ENCODE results near the gene REL. TPM values are rescaled to one million over a fixed set of nuclear protein-coding genes. Genes with fewer than 3 reads are reported as not detected.

REL gene
- 146 TPM for total RNA-seq
- polyA plus RNA-seq: 10 to 100 TPM; 14.6 to 16.0 (median 15.6) TPM

- peaks cover 0 to 3% (median 0%) of the 10 kb centered on the region in 7 donors for H3K9me3 Mint-ChIP-seq
- Histone ChIP-seq H3K4me3 (ENCODE audit: low read depth, low read length) (peak within 1 kb of the TSS; percentile 98), H3K4me1 (ENCODE audit: control insufficient read depth, insufficient read depth, low read length, poor library complexity, severe bottlenecking) (peaks cover 35% of the 10 kb centered on the region), H3K36me3 (ENCODE audit: control insufficient read depth, insufficient read depth, low read length) (no peaks in the 10 kb centered on the region), H3K27ac (ENCODE audit: insufficient read depth, low read length, poor library complexity, severe bottlenecking) (peak within 1 kb of the TSS; percentile 100), H3K9me3 (ENCODE audit: control insufficient read depth in 2 of 2, low read length in 2 of 2) (no peaks in the 10 kb centered on the region), H3K27me3 (ENCODE audit: control insufficient read depth, insufficient read depth, low read length) (no peaks in the 10 kb centered on the region)
- no peaks in the 10 kb centered on the region for H3K27me3 Mint-ChIP-seq
- no peaks in the 10 kb centered on the region for H3K36me3 Mint-ChIP-seq
- ATAC-seq (ENCODE audit: low read depth in 2 of 2) (peak; percentile 83 to 90), DNase-seq (peak; percentile 87 to 92 (median 89))
- H3K4me3 Mint-ChIP-seq: peak within 1 kb of the TSS; percentile 96 to 100 (median 100)
- H3K4me1 Mint-ChIP-seq: peaks cover 19 to 37% (median 30%) of the 10 kb centered on the region in 4 donors
- peak within 1 kb of the TSS; percentile 98 to 100 (median 99) for H3K27ac Mint-ChIP-seq
These were observed at the start of gene REL for GRCh38 chr2:60881047-60881932. Gene REL, plus strand, starts transcription at chr2:60881574. Its CDS starts 267 bp downstream, at chr2:60881841.

GRCh38 chr2:60831921-60832320 is 49.5 kb upstream of the REL start:
- no peak overlapping the region for H3K4me3 ChIP-seq (ENCODE audit: low read depth, low read length)
- no peaks in the 10 kb centered on the region for H3K27me3 ChIP-seq (ENCODE audit: control insufficient read depth, insufficient read depth, low read length)
- no peaks in the 10 kb centered on the region for H3K4me1 ChIP-seq (ENCODE audit: control insufficient read depth, insufficient read depth, low read length, poor library complexity, severe bottlenecking)
- Mint-ChIP-seq H3K27me3 (peaks cover 9% of the 10 kb centered on the region), H3K27ac (no peak overlapping the region), H3K4me3 (no peak overlapping the region), H3K36me3 (no peaks in the 10 kb centered on the region), H3K4me1 (peaks cover 0 to 4% (median 2%) of the 10 kb centered on the region in 4 donors), H3K9me3 (peaks cover 0 to 3% (median 0%) of the 10 kb centered on the region in 7 donors)
- DNase-seq (no peak), ATAC-seq (ENCODE audit: low read depth in 2 of 2) (no peak)
- H3K36me3 ChIP-seq (ENCODE audit: control insufficient read depth, insufficient read depth, low read length): no peaks in the 10 kb centered on the region
- H3K27ac ChIP-seq (ENCODE audit: insufficient read depth, low read length, poor library complexity, severe bottlenecking): no peak overlapping the region
- no peaks in the 10 kb centered on the region for H3K9me3 ChIP-seq (ENCODE audit: control insufficient read depth in 2 of 2, low read length in 2 of 2)

- Mint-ChIP-seq H3K4me1 (peaks cover 0 to 4% (median 0%) of the 10 kb centered on the region in 4 donors), H3K27me3 (peaks cover 9% of the 10 kb centered on the region), H3K36me3 (no peaks in the 10 kb centered on the region), H3K27ac (no peak overlapping the region), H3K4me3 (no peak overlapping the region), H3K9me3 (peaks cover 0 to 3% (median 0%) of the 10 kb centered on the region in 7 donors)
- Histone ChIP-seq H3K4me3 (ENCODE audit: low read depth, low read length) (no peak overlapping the region), H3K4me1 (ENCODE audit: control insufficient read depth, insufficient read depth, low read length, poor library complexity, severe bottlenecking) (no peaks in the 10 kb centered on the region), H3K27me3 (ENCODE audit: control insufficient read depth, insufficient read depth, low read length) (no peaks in the 10 kb centered on the region), H3K9me3 (ENCODE audit: control insufficient read depth in 2 of 2, low read length in 2 of 2) (no peaks in the 10 kb centered on the region), H3K27ac (ENCODE audit: insufficient read depth, low read length, poor library complexity, severe bottlenecking) (no peak overlapping the region), H3K36me3 (ENCODE audit: control insufficient read depth, insufficient read depth, low read length) (no peaks in the 10 kb centered on the region)
- DNase-seq: no peak
- no peak for ATAC-seq (ENCODE audit: low read depth in 2 of 2)
These were observed 48.8 kb upstream of the REL start for GRCh38 chr2:60832621-60833020.

- H3K36me3 ChIP-seq (ENCODE audit: control insufficient read depth, insufficient read depth, low read length): no peaks in the 10 kb centered on the region
- no peak overlapping the region for H3K4me3 ChIP-seq (ENCODE audit: low read depth, low read length)
- Mint-ChIP-seq H3K27me3 (peaks cover 9% of the 10 kb centered on the region), H3K4me1 (peaks cover 0 to 4% (median under 1%) of the 10 kb centered on the region in 4 donors), H3K9me3 (peaks cover 0 to 3% (median 0%) of the 10 kb centered on the region in 7 donors), H3K27ac (no peak overlapping the region), H3K4me3 (no peak overlapping the region), H3K36me3 (no peaks in the 10 kb centered on the region)
- DNase-seq (no peak), ATAC-seq (ENCODE audit: low read depth in 2 of 2) (peak in 1 of 2 donors; percentile 31)
- H3K27me3 ChIP-seq (ENCODE audit: control insufficient read depth, insufficient read depth, low read length): no peaks in the 10 kb centered on the region
- no peaks in the 10 kb centered on the region for H3K9me3 ChIP-seq (ENCODE audit: control insufficient read depth in 2 of 2, low read length in 2 of 2)
- H3K4me1 ChIP-seq (ENCODE audit: control insufficient read depth, insufficient read depth, low read length, poor library complexity, severe bottlenecking): no peaks in the 10 kb centered on the region
- H3K27ac ChIP-seq (ENCODE audit: insufficient read depth, low read length, poor library complexity, severe bottlenecking): no peak overlapping the region
These were observed 47.1 kb upstream of the REL start for GRCh38 chr2:60834270-60834717.

GRCh38 chr2:60836491-60836890 is 44.9 kb upstream of the REL start:
- peaks cover 9 to 16% (median 12%) of the 10 kb centered on the region in 4 donors for H3K4me1 Mint-ChIP-seq
- Histone ChIP-seq H3K4me3 (ENCODE audit: low read depth, low read length) (no peak overlapping the region), H3K9me3 (ENCODE audit: control insufficient read depth in 2 of 2, low read length in 2 of 2) (no peaks in the 10 kb centered on the region), H3K36me3 (ENCODE audit: control insufficient read depth, insufficient read depth, low read length) (no peaks in the 10 kb centered on the region), H3K4me1 (ENCODE audit: control insufficient read depth, insufficient read depth, low read length, poor library complexity, severe bottlenecking) (peaks cover 4% of the 10 kb centered on the region), H3K27ac (ENCODE audit: insufficient read depth, low read length, poor library complexity, severe bottlenecking) (no peak overlapping the region), H3K27me3 (ENCODE audit: control insufficient read depth, insufficient read depth, low read length) (no peaks in the 10 kb centered on the region)
- ATAC-seq (ENCODE audit: low read depth in 2 of 2) (no peak), DNase-seq (no peak)
- no peak overlapping the region for H3K4me3 Mint-ChIP-seq
- H3K27ac Mint-ChIP-seq: no peak overlapping the region
- peaks cover 0 to 4% (median 0%) of the 10 kb centered on the region in 7 donors for H3K9me3 Mint-ChIP-seq
- H3K36me3 Mint-ChIP-seq: no peaks in the 10 kb centered on the region
- peaks cover 5% of the 10 kb centered on the region for H3K27me3 Mint-ChIP-seq

GRCh38 chr2:60837123-60837522 is 44.3 kb upstream of the REL start:
- peaks cover 5% of the 10 kb centered on the region for H3K27me3 Mint-ChIP-seq
- peaks cover 0 to 4% (median 0%) of the 10 kb centered on the region in 7 donors for H3K9me3 Mint-ChIP-seq
- peaks cover 9 to 17% (median 12%) of the 10 kb centered on the region in 4 donors for H3K4me1 Mint-ChIP-seq
- ATAC-seq (ENCODE audit: low read depth in 2 of 2) (no peak), DNase-seq (no peak)
- Histone ChIP-seq H3K4me3 (ENCODE audit: low read depth, low read length) (no peak overlapping the region), H3K27me3 (ENCODE audit: control insufficient read depth, insufficient read depth, low read length) (no peaks in the 10 kb centered on the region), H3K36me3 (ENCODE audit: control insufficient read depth, insufficient read depth, low read length) (no peaks in the 10 kb centered on the region), H3K4me1 (ENCODE audit: control insufficient read depth, insufficient read depth, low read length, poor library complexity, severe bottlenecking) (peaks cover 4% of the 10 kb centered on the region), H3K9me3 (ENCODE audit: control insufficient read depth in 2 of 2, low read length in 2 of 2) (no peaks in the 10 kb centered on the region), H3K27ac (ENCODE audit: insufficient read depth, low read length, poor library complexity, severe bottlenecking) (no peak overlapping the region)
- H3K27ac Mint-ChIP-seq: no peak overlapping the region
- H3K4me3 Mint-ChIP-seq: no peak overlapping the region
- H3K36me3 Mint-ChIP-seq: no peaks in the 10 kb centered on the region

GRCh38 chr2:60838481-60838880 is 42.9 kb upstream of the REL start:
- H3K36me3 ChIP-seq (ENCODE audit: control insufficient read depth, insufficient read depth, low read length): no peaks in the 10 kb centered on the region
- H3K27ac ChIP-seq (ENCODE audit: insufficient read depth, low read length, poor library complexity, severe bottlenecking): no peak overlapping the region
- peak overlapping the region in 1 of 3 donors; percentile 15 for H3K27ac Mint-ChIP-seq
- H3K27me3 Mint-ChIP-seq: peaks cover 5% of the 10 kb centered on the region
- no peak overlapping the region for H3K4me3 ChIP-seq (ENCODE audit: low read depth, low read length)
- no peaks in the 10 kb centered on the region for H3K36me3 Mint-ChIP-seq
- peaks cover 9 to 17% (median 13%) of the 10 kb centered on the region in 4 donors for H3K4me1 Mint-ChIP-seq
- no peak overlapping the region for H3K4me3 Mint-ChIP-seq
- no peaks in the 10 kb centered on the region for H3K9me3 ChIP-seq (ENCODE audit: control insufficient read depth in 2 of 2, low read length in 2 of 2)
- no peaks in the 10 kb centered on the region for H3K27me3 ChIP-seq (ENCODE audit: control insufficient read depth, insufficient read depth, low read length)
- no peak for ATAC-seq (ENCODE audit: low read depth in 2 of 2)
- peaks cover 0 to 4% (median 0%) of the 10 kb centered on the region in 7 donors for H3K9me3 Mint-ChIP-seq
- no peak for DNase-seq
- H3K4me1 ChIP-seq (ENCODE audit: control insufficient read depth, insufficient read depth, low read length, poor library complexity, severe bottlenecking): peaks cover 4% of the 10 kb centered on the region

Measured in CD4-positive, CD25-positive, alpha-beta regulatory T cell (primary cell).